AG09309 (cell line): Measurements from ENCODE around the gene RAP1GAP.

ENCODE experiments used
- DNase-seq: peaks from one replicate; pipeline ENCODE4 v3.0.0-alpha.2; 2010; ENCODE audit warnings: low read depth
- H3K4me3 ChIP-seq: 2 replicates; pipeline ENCODE4 v1.5.1; 2011; ENCODE audit warnings: mild to moderate bottlenecking, low read depth, low read length, moderate library complexity; ENCODE audit not compliant: control insufficient read depth
- CTCF ChIP-seq: IDR thresholded peaks from 2 replicates; pipeline ENCODE4 v1.5.1; 2011; ENCODE audit warnings: mild to moderate bottlenecking, low read depth, low read length, inconsistent platforms; ENCODE audit not compliant: insufficient read depth, control insufficient read depth; ENCODE audit errors: missing control alignments

Gene RAP1GAP

GRCh38 chr1:21598904-21599303 is 70.3 kb downstream of the RAP1GAP start:
- no peak overlapping the region for H3K4me3 ChIP-seq
- no peak for DNase-seq
- no peak for TF ChIP-seq CTCF

GRCh38 chr1:21598417-21598816 is 70.7 kb downstream of the RAP1GAP start:
- no peak for DNase-seq
- H3K4me3 ChIP-seq, result no peak overlapping the region
- no peak for TF ChIP-seq CTCF

DNA sequence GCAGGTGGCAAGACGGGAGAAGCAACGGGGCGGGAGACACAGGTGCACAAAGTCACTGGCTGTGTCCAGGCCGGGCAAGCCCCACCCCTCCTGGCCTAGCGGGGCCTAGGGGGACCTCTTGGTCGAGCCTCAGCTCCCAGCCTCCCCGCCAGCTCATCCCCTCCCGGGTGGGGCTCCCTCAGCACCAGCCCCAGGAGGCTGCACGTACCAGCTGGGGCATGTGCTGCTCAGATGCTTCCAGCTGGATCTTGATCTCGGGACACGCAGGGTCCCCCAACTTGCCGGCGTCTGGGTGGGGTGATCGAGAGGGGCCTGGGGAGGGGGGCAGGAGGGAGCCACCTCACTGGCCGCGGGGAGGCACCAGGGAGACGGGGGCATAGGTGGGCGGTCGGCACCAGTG is 71.4 kb downstream of the RAP1GAP start:
- H3K4me3 ChIP-seq, result no peak overlapping the region
- DNase-seq, result no peak
- no peak for TF ChIP-seq CTCF

DNA sequence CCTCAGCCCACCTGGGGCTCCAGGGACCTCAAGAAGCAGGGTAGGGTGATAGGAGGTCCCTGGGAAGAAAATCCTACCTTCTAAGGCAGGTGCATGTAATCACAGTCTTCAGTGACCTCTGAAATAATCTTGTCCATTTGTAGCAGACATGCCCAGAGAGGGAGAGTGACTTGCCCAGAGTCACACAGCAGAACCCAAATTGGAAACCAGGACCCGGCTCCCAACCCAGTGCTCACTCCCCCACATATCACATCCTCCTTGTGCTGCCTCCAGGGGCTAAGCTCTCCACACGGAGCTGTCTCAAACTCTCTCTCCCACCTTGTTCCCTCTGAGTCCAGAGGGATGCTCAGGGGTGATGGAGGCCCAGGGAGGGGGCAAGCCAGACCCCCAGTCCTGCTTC is 72.5 kb downstream of the RAP1GAP start:
- DNase-seq, result no peak
- TF ChIP-seq CTCF, result no peak

DNA sequence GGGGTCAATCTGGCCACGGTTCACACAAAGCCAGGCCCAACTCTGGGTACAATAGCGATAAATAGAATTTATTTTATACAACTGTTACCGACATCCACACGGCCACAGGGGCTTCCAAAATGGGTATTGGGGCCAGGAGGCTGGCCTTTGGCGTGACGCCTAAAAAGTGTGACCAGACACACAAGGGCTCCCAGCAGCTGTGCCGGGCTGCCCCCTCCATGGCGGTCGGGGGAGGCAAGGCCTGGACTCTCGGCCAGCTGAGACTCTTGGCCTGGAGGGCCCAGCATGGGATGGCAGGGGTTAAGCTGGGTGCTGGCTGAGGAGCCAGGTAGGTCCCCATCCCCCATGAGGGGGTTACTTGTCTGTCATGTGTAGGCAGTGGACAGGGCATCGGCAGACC is 73.0 kb downstream of the RAP1GAP start:
- no peak overlapping the region for H3K4me3 ChIP-seq
- no peak for TF ChIP-seq CTCF
- DNase-seq, result no peak

More for the DNA sequence above, 72.5 kb downstream of the RAP1GAP start:
- no peak overlapping the region for H3K4me3 ChIP-seq

- no peak for DNase-seq
- no peak overlapping the region for H3K4me3 ChIP-seq
- TF ChIP-seq CTCF, result peak; percentile 87
Observed at GRCh38 chr1:21594935-21595897, 73.9 kb downstream of the RAP1GAP start.
